OCI-LY3 (cell line): ENCODE results near the gene SOCS1.

Source experiments
- EZH2phosphoT487 ChIP-seq: fragments of 200-600 bp; shearing (Covaris generic); IDR thresholded peaks from 2 replicates; pipeline ENCODE4 v1.6.1; 2018; ENCODE audit warnings: antibody characterized with exemption, mixed run types, low read depth
- TF ChIP-seq, protein P1 (sequence below): fragments of 200-600, 300-600 bp; sonication (generic); IDR thresholded peaks from 2 replicates; pipeline ENCODE4 v1.5.1; 2014; ENCODE audit warnings: antibody characterized with exemption, low read length, low read depth

DNA sequence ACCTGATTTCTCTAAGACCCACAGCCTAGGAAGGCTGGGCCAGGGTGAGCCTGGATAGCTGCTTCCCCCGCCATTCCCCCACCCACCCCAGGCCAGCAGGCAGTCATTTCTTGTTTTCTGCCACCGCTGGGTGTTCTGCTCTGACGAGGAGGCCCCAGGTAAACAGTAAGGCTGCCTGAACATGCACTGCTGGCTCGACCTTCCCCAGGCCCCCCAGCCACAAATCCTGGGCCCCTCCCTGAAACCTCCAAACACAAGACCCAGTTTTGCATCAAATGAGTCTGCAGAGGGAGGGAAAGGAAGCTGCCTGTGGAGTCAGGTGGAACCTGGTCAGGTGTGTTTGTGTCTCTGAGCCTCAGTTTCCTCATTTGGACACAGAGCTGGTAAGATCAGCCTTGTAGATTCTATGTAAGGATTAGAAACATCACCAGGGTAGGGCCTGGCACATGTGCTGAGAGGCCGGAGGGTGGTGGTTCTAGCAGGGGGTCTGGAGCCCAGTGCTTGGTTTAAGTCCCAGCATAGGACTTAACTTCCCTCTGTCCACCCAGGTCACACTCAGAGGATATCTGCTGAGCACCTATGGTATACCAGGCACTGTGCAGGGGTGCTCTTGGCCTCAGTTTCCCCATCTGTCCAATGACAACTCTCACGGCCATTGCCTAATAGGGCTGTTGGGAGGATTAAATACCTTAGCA, 44.0 kb upstream of the SOCS1 start:
- TF ChIP-seq, protein P1, sequence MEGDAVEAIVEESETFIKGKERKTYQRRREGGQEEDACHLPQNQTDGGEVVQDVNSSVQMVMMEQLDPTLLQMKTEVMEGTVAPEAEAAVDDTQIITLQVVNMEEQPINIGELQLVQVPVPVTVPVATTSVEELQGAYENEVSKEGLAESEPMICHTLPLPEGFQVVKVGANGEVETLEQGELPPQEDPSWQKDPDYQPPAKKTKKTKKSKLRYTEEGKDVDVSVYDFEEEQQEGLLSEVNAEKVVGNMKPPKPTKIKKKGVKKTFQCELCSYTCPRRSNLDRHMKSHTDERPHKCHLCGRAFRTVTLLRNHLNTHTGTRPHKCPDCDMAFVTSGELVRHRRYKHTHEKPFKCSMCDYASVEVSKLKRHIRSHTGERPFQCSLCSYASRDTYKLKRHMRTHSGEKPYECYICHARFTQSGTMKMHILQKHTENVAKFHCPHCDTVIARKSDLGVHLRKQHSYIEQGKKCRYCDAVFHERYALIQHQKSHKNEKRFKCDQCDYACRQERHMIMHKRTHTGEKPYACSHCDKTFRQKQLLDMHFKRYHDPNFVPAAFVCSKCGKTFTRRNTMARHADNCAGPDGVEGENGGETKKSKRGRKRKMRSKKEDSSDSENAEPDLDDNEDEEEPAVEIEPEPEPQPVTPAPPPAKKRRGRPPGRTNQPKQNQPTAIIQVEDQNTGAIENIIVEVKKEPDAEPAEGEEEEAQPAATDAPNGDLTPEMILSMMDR, result no peak
- TF ChIP-seq EZH2phosphoT487, result no peak
